Stimulated activated CD8-positive, alpha-beta memory T cell treated with anti-CD3 and anti-CD28 coated beads, Interleukin-7, amount 100 ng/mL, for 24 hours (primary cell): ENCODE data around the gene GNLY.
"Not testable (repeated sequence)": the region's sequence is repeated elsewhere in the genome, so short reads cannot be mapped to it uniquely, and the experiment has no call there.

ENCODE experiments used
- DNase-seq: peaks from one replicate; pipeline ENCODE4 v3.0.0-alpha.2; 2020; ENCODE audit warnings: low read depth

The GNLY gene

DNA sequence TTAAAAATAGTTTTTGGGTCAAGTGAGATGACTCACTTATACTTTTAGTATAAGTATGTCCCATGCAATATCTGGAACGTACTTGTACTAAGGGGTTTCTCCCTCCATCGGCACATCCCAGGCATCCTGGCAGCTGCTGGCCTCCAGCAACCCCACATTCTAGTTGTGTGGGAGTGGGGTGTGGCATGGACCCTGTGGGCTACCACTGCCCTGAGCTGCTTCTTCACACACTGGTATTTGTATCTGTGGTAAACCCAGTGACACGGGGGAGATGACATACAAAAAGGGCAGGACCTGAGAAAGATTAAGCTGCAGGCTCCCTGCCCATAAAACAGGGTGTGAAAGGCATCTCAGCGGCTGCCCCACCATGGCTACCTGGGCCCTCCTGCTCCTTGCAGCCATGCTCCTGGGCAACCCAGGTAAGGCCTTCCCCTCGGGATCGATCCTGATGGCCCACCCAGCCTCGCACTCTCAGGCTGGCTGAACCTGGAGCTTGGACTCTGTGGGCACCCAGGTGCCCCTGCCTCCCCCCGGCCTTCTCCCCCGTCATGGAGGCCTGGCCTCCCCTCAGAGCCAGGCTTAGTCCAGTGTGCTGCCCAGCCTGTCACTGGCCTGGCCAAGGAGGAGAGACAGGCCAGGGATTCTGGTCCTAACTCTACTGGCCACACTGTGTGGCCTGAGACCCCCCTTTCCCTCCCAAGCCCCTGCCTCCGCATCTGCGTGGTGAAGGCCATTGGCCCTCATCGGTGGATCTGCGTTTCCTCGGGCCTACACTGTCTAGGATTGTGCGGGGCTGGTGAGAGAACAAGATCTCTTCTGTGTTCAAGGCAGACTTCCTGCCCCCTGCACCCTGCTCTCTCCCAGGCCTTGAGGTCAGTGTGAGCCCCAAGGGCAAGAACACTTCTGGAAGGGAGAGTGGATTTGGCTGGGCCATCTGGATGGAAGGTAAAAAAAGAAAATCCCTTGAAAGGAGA, at the start of gene GNLY:
TSS of gene GNLY (plus strand) at position 307 of the 974 bp plus-strand sequence. CDS start at position 368, 61 bp downstream.
- DNase-seq, result no peak

DNA sequence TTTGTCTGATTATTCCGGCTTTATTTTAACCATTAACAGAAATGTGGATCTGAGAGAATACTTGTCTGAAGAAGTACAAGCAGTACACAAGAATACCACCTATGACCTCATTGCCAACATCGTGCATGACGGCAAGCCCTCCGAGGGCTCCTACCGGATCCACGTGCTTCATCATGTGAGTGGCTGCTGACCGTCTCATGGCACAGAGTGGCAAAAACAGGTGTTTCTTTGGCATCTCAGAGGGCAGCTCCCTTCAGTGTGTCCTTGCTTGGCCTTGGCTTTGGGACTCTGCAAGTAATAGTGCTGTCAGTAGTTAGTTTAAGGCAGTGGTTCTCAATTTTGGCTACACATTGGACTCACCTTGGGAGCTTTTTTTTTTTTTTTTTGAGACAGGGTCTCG, 49.2 kb upstream of the GNLY start:
- DNase-seq, result no peak

DNA sequence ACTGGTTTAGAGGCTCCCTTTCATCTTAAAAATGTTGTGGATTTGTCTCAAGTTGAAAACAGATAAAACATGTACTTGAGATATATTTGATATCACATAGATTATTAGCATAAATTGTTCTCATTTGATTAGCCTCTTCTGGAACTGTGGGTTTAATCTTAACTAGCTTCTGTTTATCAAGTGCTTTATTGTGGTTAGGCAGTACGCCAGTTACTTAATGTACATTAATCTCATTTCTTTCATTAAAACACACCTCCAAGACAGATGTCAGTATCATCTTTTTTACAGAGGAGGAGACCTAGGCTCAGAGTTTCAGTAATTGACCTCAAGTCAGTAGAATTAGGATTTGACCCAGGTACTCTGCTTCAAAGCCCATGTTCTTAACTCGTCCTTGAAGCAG, 48.0 kb upstream of the GNLY start:
- DNase-seq, result no peak

DNA sequence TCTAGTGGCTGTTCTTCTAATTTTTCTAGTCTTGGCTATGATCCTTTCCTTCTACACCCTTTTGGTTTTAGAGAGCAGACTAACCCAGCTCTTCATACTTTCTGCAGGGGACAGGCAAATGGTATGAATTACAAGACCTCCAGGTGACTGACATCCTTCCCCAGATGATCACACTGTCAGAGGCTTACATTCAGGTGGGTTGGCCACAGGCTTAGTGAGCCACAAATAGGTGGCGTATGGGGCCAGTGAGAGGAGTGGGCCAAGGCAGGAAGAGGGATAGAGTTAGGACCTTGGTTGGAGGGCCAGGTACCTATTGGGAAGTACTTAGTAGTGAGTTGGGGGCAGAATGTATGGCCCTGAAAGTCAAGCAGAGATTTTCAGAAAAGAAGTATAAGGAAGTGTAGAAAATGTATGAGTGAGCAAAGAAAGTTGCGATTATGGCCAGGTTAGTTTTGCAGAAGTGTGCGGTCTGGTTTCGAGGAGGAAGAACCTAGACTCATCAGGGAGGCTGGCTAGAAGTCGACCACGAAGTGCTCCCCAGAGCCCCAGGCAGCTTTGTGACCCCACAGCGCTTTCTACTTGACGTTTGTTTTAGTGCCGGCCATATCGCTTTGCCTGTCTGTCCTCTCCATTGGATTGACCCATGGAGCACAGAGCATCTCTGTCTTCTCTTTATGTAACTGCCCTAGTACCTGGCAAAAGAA, 46.2 kb upstream of the GNLY start:
- DNase-seq, result no peak

- DNase-seq, result no peak
Observed at GRCh38 chr2:85648619-85649018, 45.5 kb upstream of the GNLY start.

DNA sequence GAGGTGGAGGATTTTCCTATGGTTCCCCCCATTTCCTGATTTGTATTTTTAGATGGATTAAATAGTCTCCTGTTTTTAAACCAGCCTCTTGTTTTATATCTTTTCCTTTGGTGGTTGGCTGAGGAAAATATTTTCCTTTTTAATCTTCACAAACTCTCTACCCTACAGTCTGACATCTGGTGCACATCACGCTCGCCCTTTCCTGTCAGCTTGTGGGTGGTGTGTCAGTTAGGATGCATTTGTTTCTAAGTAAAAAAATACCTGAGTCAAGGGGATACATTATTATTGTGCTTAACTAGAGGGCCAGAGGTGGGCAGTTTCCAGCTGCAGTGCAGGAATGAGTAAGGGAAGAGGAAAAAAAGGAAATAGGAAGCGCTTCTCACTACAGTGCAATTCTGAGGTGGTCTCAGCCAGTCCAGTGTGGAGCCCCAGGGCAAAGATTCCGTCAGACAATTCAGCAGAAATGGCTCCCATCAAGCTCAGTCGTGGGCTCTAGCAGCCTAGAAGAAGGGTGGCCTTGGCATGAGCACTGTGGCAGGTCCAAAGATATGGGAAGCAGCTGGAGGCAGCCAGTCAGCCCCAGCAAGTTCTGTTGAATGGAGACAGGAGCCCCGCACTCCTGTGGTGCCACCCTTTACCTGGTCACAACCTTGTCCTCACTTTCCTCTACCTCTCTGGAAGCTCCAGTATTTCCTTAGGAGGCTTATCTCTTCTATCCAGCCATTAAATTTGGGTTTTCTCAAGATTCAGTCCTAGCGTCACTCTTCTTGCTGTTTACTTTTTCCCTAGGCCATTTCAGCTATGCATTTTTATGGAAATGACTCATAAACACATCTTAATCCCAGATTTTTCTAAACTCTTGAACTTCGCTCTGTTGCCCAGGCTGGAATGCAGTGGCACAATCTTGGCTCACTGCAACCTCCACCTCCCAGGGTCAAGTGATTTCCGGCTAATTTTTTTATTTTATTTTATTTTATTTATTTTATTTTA, 44.7 kb upstream of the GNLY start:
- DNase-seq, result no peak

DNA sequence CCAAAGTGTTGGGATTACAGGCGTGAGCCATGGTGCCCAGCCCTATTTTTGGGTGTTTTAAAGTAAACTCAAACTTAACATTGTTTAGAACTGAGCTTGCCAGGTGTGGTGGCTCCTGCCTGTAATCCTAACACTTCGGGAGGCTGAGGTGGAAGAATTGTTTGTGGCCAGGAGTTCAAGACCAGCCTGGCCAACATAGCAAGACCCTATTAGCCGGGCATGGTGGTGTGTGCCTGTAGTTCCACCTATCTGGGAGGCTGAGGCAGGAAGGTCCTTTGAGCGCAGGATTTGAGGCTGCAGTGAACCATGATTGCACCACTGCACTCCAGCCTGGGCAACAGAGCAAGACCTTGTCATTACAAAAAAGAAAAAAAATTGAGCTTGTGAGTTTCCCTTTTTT, 43.7 kb upstream of the GNLY start:
- DNase-seq, result no peak

DNA sequence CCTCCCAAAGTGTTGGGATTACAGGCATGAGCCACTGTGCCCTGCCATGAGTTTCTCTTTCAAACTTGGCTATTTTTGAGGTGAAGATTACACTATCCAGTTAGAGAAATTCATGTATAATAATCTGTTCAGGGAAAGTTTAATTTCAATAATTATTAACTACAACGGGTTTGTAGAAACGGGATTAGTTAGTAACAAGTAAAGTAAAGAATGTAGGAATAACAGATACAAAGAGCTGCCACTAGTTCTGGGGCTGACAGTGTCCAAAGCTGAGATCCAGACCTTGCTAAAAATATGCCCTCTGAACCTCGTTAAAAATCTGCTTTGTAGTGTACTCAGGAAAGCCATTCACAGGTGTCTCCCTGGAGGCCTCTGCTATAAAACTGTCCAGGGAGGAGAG, 43.1 kb upstream of the GNLY start:
- DNase-seq, result no peak

DNA sequence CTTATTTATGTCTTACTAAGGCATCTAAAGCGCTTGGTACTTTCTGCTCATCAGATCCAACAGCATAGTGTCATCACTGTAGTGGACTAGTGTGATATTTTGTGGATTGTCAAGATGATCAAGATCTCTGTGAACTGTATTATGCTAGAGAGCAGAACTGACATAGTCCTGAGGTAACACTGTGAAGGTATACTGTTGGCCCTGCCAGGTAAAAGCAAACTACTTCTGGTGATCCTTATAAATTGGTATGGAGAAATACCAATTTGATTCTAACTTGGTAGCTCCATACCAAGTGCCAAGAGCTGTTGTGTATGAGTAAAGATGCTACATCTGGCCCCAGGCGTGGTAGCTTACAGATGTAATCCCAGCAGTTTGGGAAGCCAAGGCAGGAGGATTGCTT, 42.1 kb upstream of the GNLY start:
- DNase-seq, result no peak

- no peak for DNase-seq
Observed at GRCh38 chr2:85653996-85654395, 40.2 kb upstream of the GNLY start.

DNA sequence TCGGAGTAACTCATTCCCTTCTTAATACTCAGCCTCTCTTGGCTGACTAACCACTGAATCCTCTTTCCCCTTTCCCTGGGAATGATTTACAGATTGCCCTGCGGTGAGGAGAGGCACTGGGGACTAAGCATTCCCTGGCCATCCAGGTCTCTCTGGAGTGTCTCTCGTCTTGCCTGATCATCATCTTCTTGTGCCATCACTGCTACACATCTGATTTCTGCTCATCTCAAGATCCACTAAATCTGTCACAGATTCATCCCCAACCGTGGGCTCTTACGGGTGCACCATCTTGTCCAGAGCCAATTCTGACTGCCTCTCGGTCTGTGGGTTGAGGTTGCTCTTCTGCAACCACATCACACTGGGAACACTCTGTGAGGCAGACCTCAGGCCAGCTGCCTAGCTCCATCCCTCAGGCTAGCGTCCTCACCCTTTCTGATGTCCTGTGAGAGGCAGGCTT, 38.2 kb upstream of the GNLY start:
- no peak for DNase-seq

DNA sequence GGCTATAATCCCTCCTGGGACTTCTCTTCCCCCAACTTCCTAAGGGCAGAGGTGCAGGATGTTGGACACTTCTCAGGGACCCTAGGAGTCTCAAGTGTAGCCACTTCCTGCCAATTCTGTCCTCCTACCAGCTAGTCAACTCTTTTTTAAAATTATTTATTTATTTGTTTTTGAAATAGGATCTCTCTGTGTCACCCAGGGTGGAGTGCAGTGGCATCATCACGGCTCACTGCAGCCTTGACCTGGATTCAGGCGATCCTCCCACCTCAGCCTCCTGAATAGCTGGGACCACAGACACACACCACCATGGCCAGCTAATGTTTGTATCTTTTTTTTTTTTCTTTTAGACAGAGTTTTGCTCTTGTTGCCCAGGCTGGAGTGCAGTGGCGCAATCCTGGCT, 37.7 kb upstream of the GNLY start:
- DNase-seq, result no peak

DNA sequence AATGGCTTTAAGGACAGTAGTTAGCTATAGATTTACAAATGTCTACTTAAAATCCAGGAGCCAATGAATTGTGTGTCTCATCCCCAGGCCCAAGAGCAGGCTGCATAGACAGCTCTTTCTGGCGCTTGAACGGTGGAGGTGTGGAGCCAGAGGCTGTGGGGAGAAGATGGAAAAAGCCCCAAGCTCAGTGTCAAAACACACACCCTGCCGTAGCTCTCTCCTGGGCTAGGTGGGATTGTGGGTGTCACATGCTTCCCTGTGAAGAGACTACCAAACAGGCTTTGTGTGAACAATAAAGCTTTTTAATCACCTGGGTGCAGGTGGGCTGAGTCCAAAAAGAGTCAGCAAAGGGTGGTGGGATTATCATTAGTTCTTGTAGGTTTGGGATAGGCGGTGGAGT, 36.8 kb upstream of the GNLY start:
- not testable (repeated sequence) for DNase-seq

DNA sequence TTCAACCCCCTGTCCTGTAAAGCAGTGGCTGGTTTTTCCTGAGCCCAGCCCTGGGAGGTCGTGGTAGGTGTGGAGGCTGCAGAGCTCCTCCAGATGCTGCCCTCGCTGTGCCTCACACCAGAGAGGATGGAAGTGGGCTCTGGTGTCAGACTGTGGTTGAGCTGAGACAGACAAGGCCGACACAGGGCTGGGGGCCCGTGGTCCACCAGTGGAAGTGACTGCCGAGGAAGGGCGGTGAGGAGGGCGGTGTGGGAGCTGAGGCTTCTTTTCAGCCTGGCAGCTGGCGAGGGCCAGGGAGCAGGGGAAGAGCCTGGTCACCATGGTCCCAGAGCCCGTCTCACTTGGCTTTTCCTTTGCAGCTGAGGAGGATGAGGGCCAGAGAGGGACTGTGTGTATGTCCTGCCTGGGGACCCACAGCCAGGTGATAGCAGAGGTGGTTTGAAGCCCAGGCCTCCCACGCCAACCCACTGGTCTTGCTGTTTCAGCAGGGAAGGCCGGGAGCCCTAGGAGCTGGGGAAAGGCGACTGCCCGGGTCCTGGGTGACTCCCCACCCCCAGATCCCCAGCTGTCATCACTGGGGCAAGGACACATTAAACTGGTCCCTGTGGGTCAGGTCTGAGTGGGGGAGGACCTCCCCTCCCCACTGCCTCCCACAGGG, 34.7 kb upstream of the GNLY start:
- DNase-seq, result no peak

DNA sequence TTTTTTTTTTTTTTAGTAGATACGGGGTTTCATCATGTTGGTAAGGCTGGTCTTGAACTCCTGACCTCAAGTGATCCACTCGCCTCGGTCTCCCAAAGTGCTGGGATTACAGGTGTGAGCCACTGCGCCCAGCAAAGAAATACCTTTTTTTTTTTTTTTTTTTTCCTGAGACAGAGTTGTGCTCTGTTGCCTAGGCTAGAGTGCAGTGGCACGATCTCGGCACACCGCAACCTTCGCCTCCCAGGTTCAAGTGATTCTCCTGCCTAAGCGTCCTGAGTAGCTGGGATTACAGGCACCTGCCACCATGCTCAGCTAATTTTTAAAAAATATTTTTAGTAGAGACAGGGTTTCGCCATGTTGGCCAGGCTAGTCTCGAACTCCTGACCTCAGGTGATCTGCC, 33.9 kb upstream of the GNLY start:
- not testable (repeated sequence) for DNase-seq

DNA sequence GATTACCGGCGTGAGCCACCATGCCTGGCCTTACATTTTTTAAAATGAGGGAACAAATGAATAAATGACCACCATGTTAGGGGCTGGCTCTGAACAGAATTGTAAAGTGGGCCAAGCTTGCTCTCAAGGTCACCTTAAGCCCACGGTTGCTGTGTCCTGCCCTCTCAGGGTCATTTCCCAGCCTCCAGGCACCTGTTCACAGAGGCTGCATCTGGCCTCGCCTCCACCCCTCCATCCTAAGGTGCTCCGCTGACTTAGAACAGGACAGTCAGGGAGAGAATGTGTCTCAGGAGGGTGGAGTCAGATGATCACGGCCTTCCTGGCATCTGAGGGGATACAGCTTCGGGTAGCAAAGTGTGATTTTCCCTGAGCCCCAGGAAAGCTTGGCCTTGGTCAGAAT, 33.4 kb upstream of the GNLY start:
- DNase-seq, result no peak

- DNase-seq, result no peak
Observed at GRCh38 chr2:85661139-85661858, 32.9 kb upstream of the GNLY start.

- no peak for DNase-seq
Observed at GRCh38 chr2:85662899-85663593, 31.1 kb upstream of the GNLY start.

DNA sequence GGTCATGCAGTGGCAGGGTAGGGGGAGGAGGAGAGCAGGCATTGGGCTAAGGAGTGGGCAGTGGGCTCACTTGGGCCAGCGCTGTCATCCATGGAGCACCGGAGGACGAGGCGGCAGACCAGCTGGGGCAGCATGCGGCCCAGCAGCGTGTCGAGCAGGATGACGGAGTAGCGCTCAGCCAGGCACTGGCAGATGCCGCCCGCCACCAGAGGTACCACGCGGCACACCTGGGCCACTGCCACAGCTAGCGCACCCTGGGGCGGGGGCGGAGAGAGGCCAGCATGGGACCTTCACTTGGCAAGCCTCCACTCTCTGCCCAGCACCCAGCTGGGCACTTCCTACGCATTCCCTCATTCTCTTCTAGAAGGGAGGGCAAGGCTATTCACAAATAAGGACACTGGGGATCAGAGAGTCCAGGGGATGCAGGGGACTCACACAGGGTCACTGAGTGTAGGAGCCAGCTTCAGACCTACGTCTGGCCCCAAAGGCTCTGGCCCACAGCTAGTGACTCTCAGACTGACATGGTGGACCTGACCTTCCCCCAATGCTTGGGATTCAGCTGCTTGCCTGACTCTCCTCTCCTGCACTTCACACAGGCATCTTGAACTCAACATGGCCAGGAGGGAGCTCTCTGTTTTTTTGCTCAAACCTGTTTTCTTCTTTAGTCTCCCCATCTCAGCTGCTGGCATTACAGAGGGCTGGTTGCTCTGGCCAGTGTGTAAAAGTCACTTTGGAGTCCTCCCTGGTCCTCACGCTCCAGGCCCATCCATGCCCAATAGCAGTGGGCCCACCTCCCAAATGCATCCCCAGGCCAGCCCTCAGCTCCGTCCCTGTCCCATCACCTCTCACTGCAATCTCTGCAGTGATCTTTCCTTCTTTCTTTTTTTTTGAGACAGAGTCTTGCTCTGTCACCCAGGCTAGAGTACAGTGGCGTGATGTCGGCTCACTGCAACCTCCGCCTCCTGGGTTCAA, 30.3 kb upstream of the GNLY start:
- DNase-seq, result no peak
